B cell (primary cell): ENCODE measurements around the gene SLC30A7. TPM values are rescaled to one million over a fixed set of nuclear protein-coding genes. Genes with fewer than 3 reads are reported as not detected.

Experiments
- ATAC-seq: fragments of 200-7000 bp; cut with Tn5 transposase; one replicate; pipeline ENCODE4 v1.10.0; 2021; ENCODE audit warnings: low read depth, mild to moderate bottlenecking, moderate number of reproducible peaks, moderate library complexity
- CTCF ChIA-PET: fragments of 350-600 bp; sonication (Branson Sonifier 250); formaldehyde crosslinking; loops from one replicate; lab custom pipeline; 2021; ENCODE audit warnings: antibody characterized with exemption, inconsistent platforms; lab: Charles Lee
- POLR2A ChIA-PET: fragments of 350-600 bp; sonication (Branson Sonifier 250); formaldehyde crosslinking; loops from one replicate; lab custom pipeline; 2021; ENCODE audit warnings: antibody characterized with exemption; lab: Charles Lee
- DNase-seq: peaks from one replicate; pipeline ENCODE4 v3.0.0; 2013
- H2AFZ ChIP-seq: 2 replicates; pipeline ENCODE4 v1.6.1; 2012; ENCODE audit warnings: mild to moderate bottlenecking, low read depth, low read length; ENCODE audit not compliant: insufficient read depth, poor library complexity, severe bottlenecking
- H3K27ac ChIP-seq, 2 donors: 1 replicate in 1 of 2; 2 replicates in 1 of 2; pipeline ENCODE4 v1.5.1; 2012 to 2013; ENCODE audit warnings: low read length in 2 of 2, mild to moderate bottlenecking in 2 of 2, moderate library complexity in 1 of 2
- H3K27me3 ChIP-seq, 4 experiments: fragments of 200-600 bp in 1 of 4; sonication (generic) in 1 of 4; replicated peaks in 1 of 4; 1 replicate in 2 of 4; 2 replicates in 2 of 4; pipeline versions ENCODE4 v1.6.1 to v1.7.0; 2013 to 2016; ENCODE audit warnings: low read length in 3 of 4, mild to moderate bottlenecking in 2 of 4, mixed read lengths in 1 of 4, moderate library complexity in 1 of 4; ENCODE audit not compliant: insufficient read depth in 4 of 4, control insufficient read depth in 3 of 4; ENCODE audit errors: control extremely low read depth in 1 of 4
- H3K36me3 ChIP-seq, 2 experiments: replicated peaks in 1 of 2; 1 replicate in 1 of 2; 2 replicates in 1 of 2; pipeline versions ENCODE4 v1.6.1 to v1.7.1; 2013; ENCODE audit warnings: low read length in 1 of 2; ENCODE audit not compliant: insufficient read depth in 2 of 2, control insufficient read depth in 1 of 2; ENCODE audit errors: control extremely low read depth in 1 of 2, extremely low read depth in 1 of 2
- H3K4me1 ChIP-seq, 2 donors: fragments of 200-600 bp in 1 of 2; sonication (generic) in 1 of 2; 1 replicate in 1 of 2; 2 replicates in 1 of 2; pipeline versions ENCODE4 v1.5.1 to v1.6.1; 2013 to 2017; ENCODE audit warnings: low read length in 2 of 2; ENCODE audit not compliant: control insufficient read depth in 2 of 2, insufficient read depth in 2 of 2
- H3K4me2 ChIP-seq: replicated peaks from 2 replicates; pipeline ENCODE3; 2012; ENCODE audit warnings: mild to moderate bottlenecking, low read depth, low read length; ENCODE audit not compliant: poor library complexity, severe bottlenecking
- H3K4me3 ChIP-seq, 5 experiments: fragments of 200-600 bp in 1 of 5; sonication (generic) in 1 of 5; 1 replicate in 3 of 5; 2 replicates in 2 of 5; pipeline versions ENCODE4 v1.5.1 to v1.7.0; 2011 to 2016; ENCODE audit warnings: low read length in 4 of 5, mild to moderate bottlenecking in 4 of 5, low read depth in 2 of 5, control low read depth in 1 of 5, moderate library complexity in 1 of 5; ENCODE audit not compliant: insufficient read depth in 1 of 5; ENCODE audit errors: control extremely low read depth in 1 of 5, extremely low read depth in 1 of 5
- H3K79me2 ChIP-seq: fragments of 200-600 bp; sonication (generic); one replicate; pipeline ENCODE4 v1.6.0; 2016; ENCODE audit warnings: low read length; ENCODE audit not compliant: control insufficient read depth, insufficient read depth
- H3K9ac ChIP-seq: fragments of 200-600 bp; sonication (generic); 2 replicates; pipeline ENCODE4 v1.6.1; 2017; ENCODE audit warnings: mild to moderate bottlenecking, low read length, moderate library complexity
- H3K9me3 ChIP-seq, 3 donors: one replicate each; pipeline versions ENCODE4 v1.6.1 to v1.7.1; 2013; ENCODE audit warnings: low read length in 2 of 3; ENCODE audit not compliant: control insufficient read depth in 2 of 3, insufficient read depth in 1 of 3; ENCODE audit errors: control extremely low read depth in 1 of 3
- H4K20me1 ChIP-seq: 2 replicates; pipeline ENCODE4 v1.6.0; 2012; ENCODE audit warnings: mild to moderate bottlenecking, low read length; ENCODE audit not compliant: insufficient read depth, control insufficient read depth, poor library complexity, severe bottlenecking
- H3K27ac Mint-ChIP-seq: one replicate; pipeline ENCODE4 v1.8.0; 2021; ENCODE audit warnings: mixed read lengths
- H3K27me3 Mint-ChIP-seq: one replicate; pipeline ENCODE4 v1.8.0; 2021; ENCODE audit warnings: mixed read lengths
- H3K4me1 Mint-ChIP-seq: one replicate; pipeline ENCODE4 v1.8.0; 2021; ENCODE audit warnings: mixed read lengths
- H3K4me3 Mint-ChIP-seq: one replicate; pipeline ENCODE4 v1.8.0; 2021; ENCODE audit warnings: mixed read lengths
- H3K9me3 Mint-ChIP-seq: one replicate; pipeline ENCODE4 v1.8.0; 2022; ENCODE audit warnings: mixed read lengths; ENCODE audit not compliant: insufficient read depth
- CTCF ChIP-seq: fragments of 200-600 bp; IDR thresholded peaks from one replicate; pipeline ENCODE4 v1.8.0; 2022; ENCODE audit warnings: antibody characterized with exemption, mild to moderate bottlenecking
- EZH2 ChIP-seq: IDR thresholded peaks from 2 replicates; pipeline ENCODE4 v1.6.1; 2012; ENCODE audit warnings: borderline replicate concordance, low read depth, mild to moderate bottlenecking, moderate library complexity, low read length; ENCODE audit not compliant: insufficient read depth, poor library complexity, severe bottlenecking
- WGBS: methylation state at CpG from one replicate; pipeline ENCODE4 v1.1.5; 2013; ENCODE audit warnings: missing lambda C conversion rate; ENCODE audit not compliant: insufficient coverage; 5-methylcytosine and 5-hydroxymethylcytosine counted together
- intact Hi-C: fragments of 100-400 bp; cut with micrococcal nuclease; formaldehyde crosslinking; loops from one replicate; pipeline ENCODE4 v1.10.0; 2022
- polyA plus RNA-seq: library from polyadenylated mRNA; depleted of rRNA; stranded (reverse); fragments of >200 nt; gene quantifications from 2 replicates; pipeline ENCODE4 v1.2.3, GENCODE V29; 2012
- total RNA-seq, 2 donors: library from RNA; stranded (reverse); fragments of 120-200 nt in 1 of 2; gene quantifications; 1 replicate in 1 of 2; 2 replicates in 1 of 2; pipeline versions ENCODE4 v1.2.3 to v1.2.4, GENCODE V29; 2013 to 2022

SLC30A7 gene
- total and polyA plus RNA-seq, 2 donors (not counting 1 experiment from before 2014, with no cell fraction given), result 5.2 to 28.6 TPM

DNA sequence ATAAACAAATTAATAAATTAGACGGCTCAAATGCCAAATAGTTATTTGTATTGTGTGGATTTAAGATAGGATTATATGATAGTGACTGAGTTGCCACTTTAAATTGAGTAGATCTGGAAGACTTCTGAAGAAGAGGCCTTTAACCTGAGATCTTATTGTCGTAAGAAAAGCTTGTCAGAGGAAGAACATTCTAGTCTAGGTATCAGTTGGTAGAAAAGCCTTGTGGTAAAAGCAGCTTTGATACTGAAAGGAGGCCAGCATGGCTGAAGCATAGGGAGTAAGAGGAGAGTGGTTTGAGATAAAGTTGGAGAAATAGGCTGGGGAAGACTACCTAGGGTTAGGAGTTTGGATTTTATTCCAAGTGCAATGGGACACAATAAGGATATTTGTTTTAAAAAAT lies 29.1 kb downstream of the SLC30A7 start:
- Histone ChIP-seq H3K36me3 (peaks cover 0 to 14% of the 10 kb centered on the region in 2 experiments), H3K27me3 (no peaks in the 10 kb centered on the region), H3K9me3 (no peaks in the 10 kb centered on the region), H4K20me1 (no peaks in the 10 kb centered on the region), H3K79me2 (peaks cover 5% of the 10 kb centered on the region), H3K27ac (no peak overlapping the region), H2AFZ (no peak overlapping the region), H3K4me3 (no peak overlapping the region), H3K9ac (no peak overlapping the region), H3K4me1 (peaks cover 15% of the 10 kb centered on the region in 2 donors), H3K4me2 (no peak overlapping the region)
- Mint-ChIP-seq H3K27me3 (no peaks in the 10 kb centered on the region), H3K4me1 (peaks cover 11% of the 10 kb centered on the region), H3K4me3 (no peak overlapping the region), H3K27ac (no peak overlapping the region), H3K9me3 (peaks cover 2% of the 10 kb centered on the region)
- no peak for TF ChIP-seq EZH2
- no peak for TF ChIP-seq CTCF
- DNase-seq (no peak), ATAC-seq (no peak)
- intact Hi-C loops, result loop anchor here (5.0 to 10.0 kb wide), 3 partner anchors 100 to 642 kb away; partner anchors contain the start of gene DPH5
- WGBS, result 100% methylated on average over 1 of the region's 2 CpGs
- ChIA-PET CTCF (interaction anchor here (1.6 to 8.2 kb wide), 3 partner anchors 314 to 433 kb away, joined by 6 to 190 read pairs (median 31); no protein-coding TSS in a partner anchor), POLR2A (interaction anchor here (0.8 kb wide), 1 partner anchor 363 kb away, joined by 4 read pairs; no protein-coding TSS in a partner anchor)

- peaks cover 2% of the 10 kb centered on the region for H3K9me3 Mint-ChIP-seq
- no peaks in the 10 kb centered on the region for H3K9me3 ChIP-seq
- no peaks in the 10 kb centered on the region for H3K27me3 ChIP-seq
- 100% methylated on average over 1 of the region's 2 CpGs for WGBS
- H4K20me1 ChIP-seq, result no peaks in the 10 kb centered on the region
- H3K4me3 ChIP-seq, result no peak overlapping the region
- ChIA-PET CTCF (interaction anchor here (1.6 to 8.2 kb wide), 3 partner anchors 313 to 431 kb away, joined by 4 to 190 read pairs (median 6); no protein-coding TSS in a partner anchor), POLR2A (no interaction called here)
- H3K4me1 ChIP-seq, result peaks cover 15% of the 10 kb centered on the region in 2 donors
- H3K27me3 Mint-ChIP-seq, result no peaks in the 10 kb centered on the region
- peaks cover 3% of the 10 kb centered on the region for H3K79me2 ChIP-seq
- H3K4me3 Mint-ChIP-seq, result no peak overlapping the region
- H2AFZ ChIP-seq, result no peak overlapping the region
- H3K27ac Mint-ChIP-seq, result peak overlapping the region; percentile 44
- H3K27ac ChIP-seq, result no peak overlapping the region
- ATAC-seq (no peak), DNase-seq (no peak)
- H3K9ac ChIP-seq, result no peak overlapping the region
- no peak overlapping the region for H3K4me2 ChIP-seq
- intact Hi-C loops, result loop anchor here (5.0 to 10.0 kb wide), 2 partner anchors 99 to 211 kb away; partner anchors contain the start of gene DPH5
- TF ChIP-seq EZH2 (no peak), CTCF (no peak)
- peaks cover 0 to 14% of the 10 kb centered on the region in 2 experiments for H3K36me3 ChIP-seq
- H3K4me1 Mint-ChIP-seq, result peaks cover 15% of the 10 kb centered on the region
Measured at GRCh38 chr1:100926240-100926639, 30.4 kb downstream of the SLC30A7 start.
